HEK293T (cell line): ENCODE measurements around the gene PLXNB1.

Experiments used
- ARNT ChIP-seq: fragments of 450-650 bp; IDR thresholded peaks from 2 replicates; pipeline ENCODE4 v1.6.1; 2017; ENCODE audit warnings: mild to moderate bottlenecking
- ELF4 ChIP-seq: fragments of 450-650 bp; IDR thresholded peaks from 2 replicates; pipeline ENCODE4 v1.6.1; 2017; ENCODE audit warnings: antibody characterized with exemption
- FOXA1 ChIP-seq: fragments of 450-650 bp; IDR thresholded peaks from 2 replicates; pipeline ENCODE4 v1.6.1; 2016; ENCODE audit warnings: mild to moderate bottlenecking
- FOXK2 ChIP-seq: fragments of 450-650 bp; IDR thresholded peaks from 2 replicates; pipeline ENCODE4 v1.6.1; 2016; ENCODE audit warnings: mild to moderate bottlenecking
- FOXM1 ChIP-seq: fragments of 450-650 bp; IDR thresholded peaks from 2 replicates; pipeline ENCODE4 v1.6.1; 2017; ENCODE audit warnings: mild to moderate bottlenecking, borderline replicate concordance
- HDGF ChIP-seq: fragments of 450-650 bp; IDR thresholded peaks from 2 replicates; pipeline ENCODE4 v1.6.1; 2017; ENCODE audit warnings: antibody characterized with exemption, borderline replicate concordance
- L3MBTL2 ChIP-seq: fragments of 450-650 bp; conservative IDR thresholded peaks from 2 replicates; pipeline ENCODE4 v1.6.1; 2016; ENCODE audit warnings: mild to moderate bottlenecking
- NFRKB ChIP-seq: fragments of 450-650 bp; IDR thresholded peaks from 2 replicates; pipeline ENCODE4 v1.6.1; 2016; ENCODE audit warnings: mild to moderate bottlenecking, moderate library complexity
- SUZ12 ChIP-seq: fragments of 450-650 bp; IDR thresholded peaks from 2 replicates; pipeline ENCODE4 v1.6.1; 2016; ENCODE audit warnings: mild to moderate bottlenecking
- TARDBP ChIP-seq: fragments of 450-650 bp; IDR thresholded peaks from 2 replicates; pipeline ENCODE4 v1.6.1; 2016

- TF ChIP-seq FOXK2 (no peak), L3MBTL2 (no peak), SUZ12 (no peak), HDGF (no peak), FOXM1 (no peak), ARNT (no peak), NFRKB (no peak), ELF4 (no peak), TARDBP (no peak), FOXA1 (no peak)
Observed at GRCh38 chr3:48353987-48354386, 75.9 kb downstream of the PLXNB1 start.
